SU-DHL-6 (cell line): ENCODE results near the gene PSMB3.

Experiments used
- EZH2phosphoT487 ChIP-seq: fragments of 200-600 bp; sonication (generic), shearing (Covaris generic); conservative IDR thresholded peaks from 2 replicates; pipeline ENCODE4 v1.6.1; 2018; ENCODE audit warnings: mild to moderate bottlenecking, antibody characterized with exemption, low read length, moderate library complexity, mixed read lengths
- TF ChIP-seq, protein P1 (sequence below): fragments of 200-600 bp; sonication (generic); IDR thresholded peaks from one replicate; pipeline ENCODE4 v1.5.1; 2017; ENCODE audit warnings: antibody characterized with exemption, mild to moderate bottlenecking, low read length, moderate library complexity; ENCODE audit not compliant: insufficient read depth, poor library complexity, severe bottlenecking

DNA sequence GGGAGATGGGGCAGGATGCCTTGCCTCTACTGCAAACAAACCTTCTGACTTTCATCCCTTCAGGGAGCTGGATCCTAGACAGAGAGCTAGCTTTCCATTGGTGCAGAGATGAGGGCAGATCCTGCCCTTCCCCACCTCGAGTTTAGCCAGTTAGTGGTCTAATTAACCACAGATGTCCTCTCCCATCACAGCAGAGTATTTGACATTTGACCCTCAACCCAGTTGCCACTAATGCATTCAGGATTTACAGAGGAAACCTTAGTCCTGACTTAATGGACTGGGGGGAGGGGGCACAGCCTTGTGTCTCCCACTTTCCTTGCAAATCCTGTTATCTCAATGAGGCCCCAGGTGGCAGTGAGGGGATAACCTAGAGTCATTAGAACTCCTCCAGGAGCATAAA lies 36.6 kb downstream of the PSMB3 start:
- TF ChIP-seq, protein P1, sequence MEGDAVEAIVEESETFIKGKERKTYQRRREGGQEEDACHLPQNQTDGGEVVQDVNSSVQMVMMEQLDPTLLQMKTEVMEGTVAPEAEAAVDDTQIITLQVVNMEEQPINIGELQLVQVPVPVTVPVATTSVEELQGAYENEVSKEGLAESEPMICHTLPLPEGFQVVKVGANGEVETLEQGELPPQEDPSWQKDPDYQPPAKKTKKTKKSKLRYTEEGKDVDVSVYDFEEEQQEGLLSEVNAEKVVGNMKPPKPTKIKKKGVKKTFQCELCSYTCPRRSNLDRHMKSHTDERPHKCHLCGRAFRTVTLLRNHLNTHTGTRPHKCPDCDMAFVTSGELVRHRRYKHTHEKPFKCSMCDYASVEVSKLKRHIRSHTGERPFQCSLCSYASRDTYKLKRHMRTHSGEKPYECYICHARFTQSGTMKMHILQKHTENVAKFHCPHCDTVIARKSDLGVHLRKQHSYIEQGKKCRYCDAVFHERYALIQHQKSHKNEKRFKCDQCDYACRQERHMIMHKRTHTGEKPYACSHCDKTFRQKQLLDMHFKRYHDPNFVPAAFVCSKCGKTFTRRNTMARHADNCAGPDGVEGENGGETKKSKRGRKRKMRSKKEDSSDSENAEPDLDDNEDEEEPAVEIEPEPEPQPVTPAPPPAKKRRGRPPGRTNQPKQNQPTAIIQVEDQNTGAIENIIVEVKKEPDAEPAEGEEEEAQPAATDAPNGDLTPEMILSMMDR = no peak
- no peak for TF ChIP-seq EZH2phosphoT487
